ENCODE measurements around the gene KIRREL3. TPM values are rescaled to one million over a fixed set of nuclear protein-coding genes. Genes with fewer than 3 reads are reported as not detected.

KIRREL3 gene
- total RNA-seq, 2 experiments from 2014 or later = not detected

DNA sequence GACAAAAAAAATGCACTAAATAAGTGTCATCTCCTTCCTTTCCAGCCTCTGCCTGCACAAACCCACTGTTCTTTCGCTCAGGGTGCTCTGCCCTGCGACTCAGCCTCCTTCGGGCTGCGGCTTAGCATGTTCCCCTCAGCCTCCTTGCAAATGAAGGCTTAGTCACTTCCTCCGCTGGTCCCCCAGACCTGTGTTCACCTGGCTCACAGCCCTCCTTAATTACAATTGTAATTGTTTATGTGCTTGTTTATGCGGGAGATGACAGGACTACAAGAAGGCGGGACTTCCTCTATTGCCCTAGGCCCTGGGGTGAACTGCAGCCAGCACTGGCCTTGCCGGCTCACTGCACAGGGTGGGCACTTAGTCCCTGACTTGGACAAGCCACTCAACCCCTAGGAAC lies 303.6 kb downstream of the KIRREL3 start:
- Histone ChIP-seq H3K36me3 (ENCODE audit: insufficient read depth, low read length) (no peaks in the 10 kb centered on the region), H3K4me3 (ENCODE audit: low read length) (no peak overlapping the region), H3K27ac (ENCODE audit: low read depth in 1 of 2, low read length in 2 of 2) (no peak overlapping the region), H3K27me3 (ENCODE audit: control insufficient read depth in 1 of 2, insufficient read depth in 2 of 2, low read length in 2 of 2) (peaks cover 0 to 3% of the 10 kb centered on the region in 2 experiments), H3K9me3 (ENCODE audit: control insufficient read depth in 1 of 2, insufficient read depth in 1 of 2, low read length in 2 of 2) (peaks cover 0 to 14% of the 10 kb centered on the region in 2 experiments), H3K4me1 (ENCODE audit: insufficient read depth, low read length) (no peaks in the 10 kb centered on the region)
- DNase-seq (no peak), ATAC-seq (ENCODE audit: poor library complexity) (no peak)
- Mint-ChIP-seq H3K4me3 (no peak overlapping the region), H3K27me3 (peaks cover 4% of the 10 kb centered on the region), H3K36me3 (ENCODE audit: low read depth) (no peaks in the 10 kb centered on the region), H3K4me1 (ENCODE audit: low read depth) (no peaks in the 10 kb centered on the region), H3K9me3 (no peaks in the 10 kb centered on the region), H3K27ac (no peak overlapping the region)
- intact Hi-C loops (cut with DNase I, micrococcal nuclease) = no loop called here
- ChIA-PET CTCF (no interaction called here), POLR2A (no interaction called here)
- TF ChIP-seq, protein P1, sequence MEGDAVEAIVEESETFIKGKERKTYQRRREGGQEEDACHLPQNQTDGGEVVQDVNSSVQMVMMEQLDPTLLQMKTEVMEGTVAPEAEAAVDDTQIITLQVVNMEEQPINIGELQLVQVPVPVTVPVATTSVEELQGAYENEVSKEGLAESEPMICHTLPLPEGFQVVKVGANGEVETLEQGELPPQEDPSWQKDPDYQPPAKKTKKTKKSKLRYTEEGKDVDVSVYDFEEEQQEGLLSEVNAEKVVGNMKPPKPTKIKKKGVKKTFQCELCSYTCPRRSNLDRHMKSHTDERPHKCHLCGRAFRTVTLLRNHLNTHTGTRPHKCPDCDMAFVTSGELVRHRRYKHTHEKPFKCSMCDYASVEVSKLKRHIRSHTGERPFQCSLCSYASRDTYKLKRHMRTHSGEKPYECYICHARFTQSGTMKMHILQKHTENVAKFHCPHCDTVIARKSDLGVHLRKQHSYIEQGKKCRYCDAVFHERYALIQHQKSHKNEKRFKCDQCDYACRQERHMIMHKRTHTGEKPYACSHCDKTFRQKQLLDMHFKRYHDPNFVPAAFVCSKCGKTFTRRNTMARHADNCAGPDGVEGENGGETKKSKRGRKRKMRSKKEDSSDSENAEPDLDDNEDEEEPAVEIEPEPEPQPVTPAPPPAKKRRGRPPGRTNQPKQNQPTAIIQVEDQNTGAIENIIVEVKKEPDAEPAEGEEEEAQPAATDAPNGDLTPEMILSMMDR (IDR thresholded peaks at IDR 0.05) = no peak

DNA sequence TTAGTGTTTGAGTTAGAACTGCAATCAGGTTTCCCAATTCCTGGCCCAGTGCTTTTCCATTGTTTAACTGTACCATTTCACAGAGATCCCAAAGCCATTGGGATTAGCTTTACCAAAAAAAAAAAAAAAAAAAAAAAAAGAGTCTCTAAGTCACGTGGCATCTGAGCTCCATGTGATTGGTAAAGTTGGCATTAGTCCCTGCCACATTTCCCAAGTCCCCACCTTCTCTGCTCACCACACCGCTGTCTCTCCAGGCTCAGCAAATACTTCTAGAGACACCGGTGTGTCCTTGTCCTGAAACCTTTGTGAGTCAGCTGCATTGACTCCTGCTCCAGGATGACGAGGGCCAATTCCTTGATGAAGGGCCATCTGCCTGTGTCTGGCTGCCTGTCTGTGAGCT lies 305.3 kb downstream of the KIRREL3 start:
- ATAC-seq (ENCODE audit: poor library complexity) (no peak), DNase-seq (no peak)
- no peaks in the 10 kb centered on the region for H3K4me1 Mint-ChIP-seq (ENCODE audit: low read depth)
- Histone ChIP-seq H3K4me3 (ENCODE audit: low read length) (no peak overlapping the region), H3K4me1 (ENCODE audit: insufficient read depth, low read length) (no peaks in the 10 kb centered on the region), H3K27ac (ENCODE audit: low read depth in 1 of 2, low read length in 2 of 2) (no peak overlapping the region), H3K27me3 (ENCODE audit: control insufficient read depth in 1 of 2, insufficient read depth in 2 of 2, low read length in 2 of 2) (peaks cover 0 to 3% of the 10 kb centered on the region in 2 experiments), H3K36me3 (ENCODE audit: insufficient read depth, low read length) (no peaks in the 10 kb centered on the region), H3K9me3 (ENCODE audit: control insufficient read depth in 1 of 2, insufficient read depth in 1 of 2, low read length in 2 of 2) (peaks cover 0 to 14% of the 10 kb centered on the region in 2 experiments)
- no peaks in the 10 kb centered on the region for H3K9me3 Mint-ChIP-seq
- ChIA-PET POLR2A (no interaction called here), CTCF (no interaction called here)
- intact Hi-C loops (cut with DNase I, micrococcal nuclease) = no loop called here
- H3K27ac Mint-ChIP-seq = no peak overlapping the region
- H3K36me3 Mint-ChIP-seq (ENCODE audit: low read depth) = no peaks in the 10 kb centered on the region
- no peak overlapping the region for H3K4me3 Mint-ChIP-seq
- peaks cover 10% of the 10 kb centered on the region for H3K27me3 Mint-ChIP-seq
- TF ChIP-seq, protein P1 (IDR thresholded peaks at IDR 0.05) = no peak

DNA sequence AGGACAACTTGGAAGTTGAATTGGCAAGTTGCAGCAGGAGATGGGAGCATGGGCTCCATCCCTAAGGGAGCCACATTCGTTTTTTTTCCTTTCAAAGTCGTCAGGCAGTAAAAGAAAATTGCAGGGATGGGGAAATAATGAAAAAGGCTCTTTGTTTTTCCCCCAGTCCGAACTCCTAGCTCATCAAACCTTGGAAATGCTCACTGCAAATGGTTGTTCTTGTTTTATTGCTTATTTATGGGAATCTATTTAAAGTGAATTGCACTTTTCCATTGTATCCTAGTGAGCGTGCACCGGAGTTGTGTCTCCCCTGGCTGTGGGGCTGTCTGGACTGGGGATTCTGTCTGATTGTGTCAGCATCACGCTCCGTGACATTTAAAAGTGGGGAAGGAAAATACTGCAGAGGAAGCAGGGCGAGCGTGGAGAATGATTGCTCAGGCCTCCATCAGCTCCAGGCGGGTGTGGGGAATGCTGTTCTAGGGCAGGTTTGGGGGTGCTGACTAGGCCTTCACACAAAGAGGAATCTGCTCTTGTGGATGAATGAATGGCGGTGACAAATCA lies 306.4 kb downstream of the KIRREL3 start:
- no peaks in the 10 kb centered on the region for H3K4me1 ChIP-seq (ENCODE audit: insufficient read depth, low read length)
- DNase-seq (no peak), ATAC-seq (ENCODE audit: poor library complexity) (no peak)
- Mint-ChIP-seq H3K4me1 (ENCODE audit: low read depth) (no peaks in the 10 kb centered on the region), H3K27ac (no peak overlapping the region), H3K36me3 (ENCODE audit: low read depth) (no peaks in the 10 kb centered on the region), H3K27me3 (peaks cover 10% of the 10 kb centered on the region), H3K9me3 (no peaks in the 10 kb centered on the region), H3K4me3 (no peak overlapping the region)
- H3K4me3 ChIP-seq (ENCODE audit: low read length) = no peak overlapping the region
- intact Hi-C loops (cut with DNase I, micrococcal nuclease) = no loop called here
- ChIA-PET POLR2A (no interaction called here), CTCF (no interaction called here)
- no peaks in the 10 kb centered on the region for H3K36me3 ChIP-seq (ENCODE audit: insufficient read depth, low read length)
- TF ChIP-seq, protein P1 (IDR thresholded peaks at IDR 0.05) = no peak
- no peak overlapping the region for H3K27ac ChIP-seq (ENCODE audit: low read depth in 1 of 2, low read length in 2 of 2)
- peaks cover 0 to 3% of the 10 kb centered on the region in 2 experiments for H3K27me3 ChIP-seq (ENCODE audit: control insufficient read depth in 1 of 2, insufficient read depth in 2 of 2, low read length in 2 of 2)
- H3K9me3 ChIP-seq (ENCODE audit: control insufficient read depth in 1 of 2, insufficient read depth in 1 of 2, low read length in 2 of 2) = peaks cover 0 to 14% of the 10 kb centered on the region in 2 experiments

All from CD4-positive, alpha-beta T cell (primary cell).